Right atrium auricular region (tissue), 2 donors: Measurements from ENCODE around the gene GBF1. TPM values are rescaled to one million over a fixed set of nuclear protein-coding genes. Genes with fewer than 3 reads are reported as not detected.
"Not testable (repeated sequence)": the region's sequence is repeated elsewhere in the genome, so short reads cannot be mapped to it uniquely, and the experiment has no call there.

ENCODE experiments used
- DNase-seq: peaks from one replicate; pipeline ENCODE4 v3.0.0-alpha.2; 2019; ENCODE audit warnings: low spot score
- H3K27ac ChIP-seq, 2 donors: fragments of 200-600 bp; sonication (generic); 1 replicate in 1 of 2; 2 replicates in 1 of 2; pipeline ENCODE4 v1.5.1; 2016 to 2019
- H3K27me3 ChIP-seq, 2 donors: fragments of 200-600 bp; sonication (generic); one replicate each; pipeline versions ENCODE4 v1.5.1 to v1.6.0; 2017 to 2019
- H3K36me3 ChIP-seq: fragments of 200-600 bp; sonication (generic); one replicate; pipeline ENCODE4 v1.5.1; 2016
- H3K4me1 ChIP-seq, 2 donors: fragments of 200-600 bp; sonication (generic); one replicate each; pipeline versions ENCODE4 v1.5.1 to v1.6.0; 2017 to 2019
- H3K4me3 ChIP-seq, 2 donors: fragments of 200-600 bp; sonication (generic); 1 replicate in 1 of 2; 2 replicates in 1 of 2; pipeline ENCODE4 v1.5.1; 2017 to 2019; ENCODE audit warnings: mild to moderate bottlenecking in 1 of 2, moderate library complexity in 1 of 2
- H3K9me3 ChIP-seq, 2 donors: fragments of 200-600 bp; sonication (generic); one replicate each; pipeline ENCODE4 v1.5.1; 2019
- CTCF ChIP-seq, 2 donors: fragments of 200-600 bp; sonication (generic); IDR thresholded peaks; one replicate each; pipeline ENCODE4 v1.5.1; 2019; ENCODE audit warnings: antibody characterized with exemption in 2 of 2
- total RNA-seq, 2 donors: library from RNA; depleted of rRNA; stranded (reverse); fragments of >200 nt; gene quantifications; one replicate each; pipeline ENCODE4 v1.1.0, GENCODE V29; 2016

GBF1 gene
- total RNA-seq, 2 donors from 2014 or later, result 38.5 to 38.9 TPM

- no peak overlapping the region for H3K4me3 ChIP-seq
- peak overlapping the region in 1 of 2 donors; percentile 61 for H3K27ac ChIP-seq
- H3K36me3 ChIP-seq, result no peaks in the 10 kb centered on the region
- no peak for TF ChIP-seq CTCF (IDR thresholded peaks at IDR 0.05)
- no peak for DNase-seq
- no peaks in the 10 kb centered on the region for H3K27me3 ChIP-seq
- peaks cover 0 to 17% of the 10 kb centered on the region in 2 donors for H3K4me1 ChIP-seq
- H3K9me3 ChIP-seq, result peaks cover 0 to 11% of the 10 kb centered on the region in 2 donors
Measured at GRCh38 chr10:102208311-102209035, 36.9 kb upstream of the GBF1 start.

DNA sequence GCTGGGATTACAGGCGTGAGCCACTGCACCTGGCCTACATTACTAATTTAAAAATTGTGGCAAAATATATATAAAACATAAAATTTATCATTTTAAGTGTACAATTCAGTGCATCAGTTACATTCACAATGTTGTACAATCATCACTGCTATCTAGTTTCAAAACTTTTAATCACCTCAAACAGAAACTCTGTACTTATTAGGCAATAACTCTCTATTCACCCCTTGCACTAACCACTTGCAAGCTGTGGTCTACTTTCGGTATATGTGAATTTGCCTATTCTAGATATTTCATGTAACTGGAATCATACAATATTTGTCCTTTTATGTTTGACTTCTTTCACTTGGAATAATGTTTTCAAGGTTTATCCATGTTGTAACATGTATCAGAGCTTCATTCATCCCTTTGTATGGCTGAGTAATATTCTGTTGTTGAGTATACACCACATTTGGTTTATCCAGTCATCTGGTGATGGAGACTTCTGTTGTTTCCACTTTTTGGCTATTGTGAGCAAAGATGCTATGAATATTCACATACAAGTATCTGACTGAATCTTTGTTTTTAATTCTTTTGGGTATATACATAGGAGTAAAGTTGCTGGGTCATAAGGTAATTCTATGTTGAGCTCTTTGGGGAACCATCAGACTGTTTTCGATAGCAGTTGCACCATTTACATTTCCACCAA lies 33.6 kb upstream of the GBF1 start:
- H3K27ac ChIP-seq, result no peak overlapping the region
- no peak overlapping the region for H3K4me3 ChIP-seq
- H3K36me3 ChIP-seq, result no peaks in the 10 kb centered on the region
- peaks cover 0 to 17% of the 10 kb centered on the region in 2 donors for H3K4me1 ChIP-seq
- DNase-seq, result no peak
- H3K27me3 ChIP-seq, result no peaks in the 10 kb centered on the region
- TF ChIP-seq CTCF (IDR thresholded peaks at IDR 0.05), result no peak
- no peaks in the 10 kb centered on the region for H3K9me3 ChIP-seq

DNA sequence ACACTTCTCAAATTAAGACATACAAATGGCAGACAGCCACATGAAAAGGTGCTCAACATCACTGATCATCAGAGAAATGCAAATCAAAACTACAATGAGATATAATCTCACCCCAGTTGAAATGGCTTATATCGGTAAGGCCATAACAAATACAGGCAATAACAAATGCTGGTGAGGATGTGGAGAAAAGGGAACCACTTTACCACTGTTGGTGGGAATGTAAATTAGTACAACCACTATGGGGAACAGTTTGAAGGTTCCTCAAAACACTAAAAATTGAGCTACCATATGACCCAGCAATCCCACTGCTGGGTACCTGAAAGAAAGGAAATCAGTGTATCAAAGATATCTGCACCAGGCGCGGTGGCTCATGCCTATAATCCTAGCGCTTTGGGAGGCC lies 31.7 kb upstream of the GBF1 start:
- H3K27me3 ChIP-seq, H3K27ac ChIP-seq: not testable (repeated sequence)

GRCh38 chr10:102219370-102219769 lies 26.0 kb upstream of the GBF1 start:
- H3K27me3 ChIP-seq, result no peaks in the 10 kb centered on the region
- no peak for TF ChIP-seq CTCF (IDR thresholded peaks at IDR 0.05)
- DNase-seq, result no peak
- H3K4me3 ChIP-seq, result no peak overlapping the region
- no peaks in the 10 kb centered on the region for H3K36me3 ChIP-seq
- H3K9me3 ChIP-seq, result no peaks in the 10 kb centered on the region
- H3K4me1 ChIP-seq, result no peaks in the 10 kb centered on the region
- H3K27ac ChIP-seq, result no peak overlapping the region

More for the DNA sequence above, 31.7 kb upstream of the GBF1 start:
- H3K9me3 ChIP-seq, DNase-seq, H3K4me1 ChIP-seq, H3K4me3 ChIP-seq, H3K36me3 ChIP-seq: not testable (repeated sequence)

DNA sequence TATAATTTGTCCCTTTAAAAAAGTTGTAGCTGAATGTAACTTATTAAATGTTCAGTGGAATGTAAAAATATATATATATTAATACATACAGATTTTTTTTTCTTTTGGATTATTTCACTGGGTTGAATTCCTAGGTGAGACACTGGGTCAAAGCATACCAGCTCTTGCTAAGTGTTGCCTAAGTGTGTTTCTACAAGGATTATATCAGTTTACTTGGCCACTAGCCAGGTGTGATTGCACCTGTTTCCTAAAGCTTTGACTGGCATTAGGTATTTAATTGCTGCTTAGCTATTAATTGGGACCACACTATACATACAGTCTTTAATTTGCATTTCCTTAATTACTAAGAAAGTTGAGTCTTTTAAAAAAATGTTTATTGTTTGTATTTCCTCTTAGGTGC lies 24.7 kb upstream of the GBF1 start:
- no peaks in the 10 kb centered on the region for H3K27me3 ChIP-seq
- TF ChIP-seq CTCF (IDR thresholded peaks at IDR 0.05), result no peak
- H3K9me3 ChIP-seq, result no peaks in the 10 kb centered on the region
- no peak overlapping the region for H3K4me3 ChIP-seq
- no peak overlapping the region for H3K27ac ChIP-seq
- H3K36me3 ChIP-seq, result no peaks in the 10 kb centered on the region
- no peak for DNase-seq
- H3K4me1 ChIP-seq, result peaks cover 0 to 3% of the 10 kb centered on the region in 2 donors

- no peak for TF ChIP-seq CTCF (IDR thresholded peaks at IDR 0.05)
- no peak overlapping the region for H3K4me3 ChIP-seq
Measured at GRCh38 chr10:102222797-102223196, 22.5 kb upstream of the GBF1 start.

More at GRCh38 chr10:102222797-102223196, 22.5 kb upstream of the GBF1 start:
- H3K9me3 ChIP-seq, result no peaks in the 10 kb centered on the region
- H3K36me3 ChIP-seq, result no peaks in the 10 kb centered on the region
- H3K4me1 ChIP-seq, result peaks cover 0 to 14% of the 10 kb centered on the region in 2 donors
- H3K27ac ChIP-seq, result no peak overlapping the region
- H3K27me3 ChIP-seq, result no peaks in the 10 kb centered on the region
- DNase-seq, result no peak
